Measurements from ENCODE around the gene NTM. TPM values are rescaled to one million over a fixed set of nuclear protein-coding genes. Genes with fewer than 3 reads are reported as not detected.

Gene NTM
- total RNA-seq, 1 experiment from 2014 or later = not detected

DNA sequence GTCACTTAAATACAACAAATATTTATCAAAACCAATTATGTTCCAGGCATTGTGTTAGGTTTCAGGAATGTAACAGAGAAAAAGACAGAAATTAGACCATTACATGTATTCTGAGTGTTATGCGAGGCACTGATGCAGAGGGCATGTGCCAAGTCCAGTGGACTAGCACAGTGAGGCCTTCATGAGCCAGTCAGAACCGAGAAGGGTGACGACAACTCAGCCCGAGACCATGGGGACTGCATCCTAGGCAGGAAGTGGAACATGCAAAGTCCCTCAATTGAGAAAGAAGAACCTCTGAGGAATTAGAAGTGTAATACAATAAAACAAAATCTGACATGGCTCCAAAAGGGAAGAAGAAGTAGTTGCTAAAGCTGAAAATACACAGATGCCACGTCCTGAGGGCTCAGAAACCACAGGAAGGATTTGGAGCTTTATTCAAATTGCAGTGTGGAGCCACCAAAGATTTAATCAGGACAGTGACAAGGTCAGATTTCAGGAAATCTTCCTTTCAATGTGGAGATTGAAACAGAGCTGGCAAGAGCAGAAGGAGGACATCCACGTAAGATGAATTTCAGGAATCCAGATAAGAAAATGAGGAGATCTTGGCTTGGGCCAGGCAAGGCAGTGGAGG is 529.6 kb downstream of the NTM start:
- ChIA-PET CTCF (no interaction called here), RAD21 (ENCODE audit: low non-redundant PET in 1 of 2, low total read pairs in 2 of 2, uncharacterized antibody in 2 of 2, unreplicated experiment in 2 of 2) (no interaction called here), POLR2A (no interaction called here)
- no peak overlapping the region for H3K4me2 ChIP-seq (ENCODE audit: low read length)
- H3K36me3 ChIP-seq (ENCODE audit: control insufficient read depth in 1 of 2, insufficient read depth in 2 of 2, low read length in 2 of 2) = no peaks in the 10 kb centered on the region
- H3K79me2 ChIP-seq (ENCODE audit: insufficient read depth, low read length) = no peaks in the 10 kb centered on the region
- ATAC-seq (no peak), DNase-seq (ENCODE audit: low read depth, low spot score) (no peak)
- no peaks in the 10 kb centered on the region for H3K27me3 ChIP-seq (ENCODE audit: insufficient read depth, low read length)
- no peak overlapping the region for H3K4me3 ChIP-seq (replicated peaks in 1 of 2; ENCODE audit: low read depth in 1 of 2, low read length in 2 of 2)
- no peaks in the 10 kb centered on the region for H3K4me1 ChIP-seq (ENCODE audit: control insufficient read depth in 1 of 2, insufficient read depth in 2 of 2, low read length in 2 of 2)
- BruUV-seq (replicated peaks) = no TSS peak
- no peaks in the 10 kb centered on the region for H4K20me1 ChIP-seq (ENCODE audit: insufficient read depth)
- TF ChIP-seq YY1 (IDR thresholded peaks at IDR 0.05; ENCODE audit: extremely low read depth, insufficient replicate concordance, low read depth, low read length) (no peak), ZBTB33 (IDR thresholded peaks at IDR 0.05; ENCODE audit: extremely low read depth, insufficient replicate concordance, low read length) (no peak), CTCF (IDR thresholded peaks at IDR 0.05 in 2 of 3, conservative IDR thresholded peaks at IDR 0.05 in 1 of 3; ENCODE audit: borderline replicate concordance in 1 of 3, insufficient read depth in 1 of 3, low read depth in 2 of 3, low read length in 2 of 3) (no peak), CBX3 (IDR thresholded peaks at IDR 0.05; ENCODE audit: low read depth) (no peak), SRF (IDR thresholded peaks at IDR 0.05; ENCODE audit: low read depth) (no peak), SIN3A (IDR thresholded peaks at IDR 0.05; ENCODE audit: low read depth) (no peak), EZH2phosphoT487 (IDR thresholded peaks at IDR 0.05; ENCODE audit: borderline replicate concordance) (no peak), EZH2 (IDR thresholded peaks at IDR 0.05) (no peak), ZNF274 (IDR thresholded peaks at IDR 0.05; ENCODE audit: low read depth, low read length) (no peak)
- TF ChIP-seq, protein P1, sequence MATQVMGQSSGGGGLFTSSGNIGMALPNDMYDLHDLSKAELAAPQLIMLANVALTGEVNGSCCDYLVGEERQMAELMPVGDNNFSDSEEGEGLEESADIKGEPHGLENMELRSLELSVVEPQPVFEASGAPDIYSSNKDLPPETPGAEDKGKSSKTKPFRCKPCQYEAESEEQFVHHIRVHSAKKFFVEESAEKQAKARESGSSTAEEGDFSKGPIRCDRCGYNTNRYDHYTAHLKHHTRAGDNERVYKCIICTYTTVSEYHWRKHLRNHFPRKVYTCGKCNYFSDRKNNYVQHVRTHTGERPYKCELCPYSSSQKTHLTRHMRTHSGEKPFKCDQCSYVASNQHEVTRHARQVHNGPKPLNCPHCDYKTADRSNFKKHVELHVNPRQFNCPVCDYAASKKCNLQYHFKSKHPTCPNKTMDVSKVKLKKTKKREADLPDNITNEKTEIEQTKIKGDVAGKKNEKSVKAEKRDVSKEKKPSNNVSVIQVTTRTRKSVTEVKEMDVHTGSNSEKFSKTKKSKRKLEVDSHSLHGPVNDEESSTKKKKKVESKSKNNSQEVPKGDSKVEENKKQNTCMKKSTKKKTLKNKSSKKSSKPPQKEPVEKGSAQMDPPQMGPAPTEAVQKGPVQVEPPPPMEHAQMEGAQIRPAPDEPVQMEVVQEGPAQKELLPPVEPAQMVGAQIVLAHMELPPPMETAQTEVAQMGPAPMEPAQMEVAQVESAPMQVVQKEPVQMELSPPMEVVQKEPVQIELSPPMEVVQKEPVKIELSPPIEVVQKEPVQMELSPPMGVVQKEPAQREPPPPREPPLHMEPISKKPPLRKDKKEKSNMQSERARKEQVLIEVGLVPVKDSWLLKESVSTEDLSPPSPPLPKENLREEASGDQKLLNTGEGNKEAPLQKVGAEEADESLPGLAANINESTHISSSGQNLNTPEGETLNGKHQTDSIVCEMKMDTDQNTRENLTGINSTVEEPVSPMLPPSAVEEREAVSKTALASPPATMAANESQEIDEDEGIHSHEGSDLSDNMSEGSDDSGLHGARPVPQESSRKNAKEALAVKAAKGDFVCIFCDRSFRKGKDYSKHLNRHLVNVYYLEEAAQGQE (IDR thresholded peaks at IDR 0.05; ENCODE audit: low read depth) = no peak
- H2AFZ ChIP-seq (ENCODE audit: low read depth, low read length, poor library complexity, severe bottlenecking) = no peak overlapping the region
- intact Hi-C loops (cut with micrococcal nuclease) = no loop called here
- H3K9me3 ChIP-seq (ENCODE audit: control insufficient read depth in 1 of 2, insufficient read depth in 1 of 2, low read depth in 1 of 2, low read length in 2 of 2) = peaks cover 6 to 22% of the 10 kb centered on the region in 2 experiments; a peak in 2 of 4 replicates
- no peaks in the 10 kb centered on the region for H3K9me2 ChIP-seq (ENCODE audit: insufficient read depth)
- no peak overlapping the region for H3K27ac ChIP-seq (ENCODE audit: low read depth, low read length)
- H3K9ac ChIP-seq (ENCODE audit: low read length) = no peak overlapping the region

Data from HCT116 (cell line).